Activated T-helper 2 cell treated with anti-CD3 and anti-CD28 coated beads, Interferon-gamma antibody, Interleukin-2, Interleukin-4, amounts not matched to agents 10 μg/mL and 5 μg/mL and 100 μg/mL, durations not matched to agents 14 hours and 24 hours and 36 hours (primary cell): ENCODE data around the gene THRAP3. TPM values are rescaled to one million over a fixed set of nuclear protein-coding genes. Genes with fewer than 3 reads are reported as not detected.

Source experiments
- DNase-seq: peaks from one replicate; pipeline ENCODE4 v3.0.0; 2021; ENCODE audit warnings: low spot score
- H3K27ac Mint-ChIP-seq: one replicate; pipeline ENCODE4 v1.8.0; 2021; ENCODE audit warnings: mixed read lengths
- H3K27me3 Mint-ChIP-seq: one replicate; pipeline ENCODE4 v1.8.0; 2021; ENCODE audit warnings: low read depth, mixed read lengths
- H3K36me3 Mint-ChIP-seq: one replicate; pipeline ENCODE4 v1.8.0; 2021; ENCODE audit warnings: low read depth, mixed read lengths
- H3K4me1 Mint-ChIP-seq: one replicate; pipeline ENCODE4 v1.8.0; 2021; ENCODE audit warnings: low read depth, mixed read lengths
- H3K4me3 Mint-ChIP-seq: one replicate; pipeline ENCODE4 v1.8.0; 2021; ENCODE audit warnings: low read depth, mild to moderate bottlenecking, moderate library complexity, mixed read lengths
- H3K9me3 Mint-ChIP-seq: one replicate; pipeline ENCODE4 v1.8.0; 2021; ENCODE audit warnings: mixed read lengths
- intact Hi-C: fragments of 100-400 bp; cut with micrococcal nuclease; formaldehyde crosslinking; loops from one replicate; pipeline ENCODE4 v1.15.1; 2023
- total RNA-seq: library from RNA; stranded (reverse); gene quantifications from 2 replicates; pipeline ENCODE4 v1.2.3, GENCODE V29; 2022

THRAP3 gene
- total RNA-seq, 1 donor from 2014 or later, result 164 TPM

DNA sequence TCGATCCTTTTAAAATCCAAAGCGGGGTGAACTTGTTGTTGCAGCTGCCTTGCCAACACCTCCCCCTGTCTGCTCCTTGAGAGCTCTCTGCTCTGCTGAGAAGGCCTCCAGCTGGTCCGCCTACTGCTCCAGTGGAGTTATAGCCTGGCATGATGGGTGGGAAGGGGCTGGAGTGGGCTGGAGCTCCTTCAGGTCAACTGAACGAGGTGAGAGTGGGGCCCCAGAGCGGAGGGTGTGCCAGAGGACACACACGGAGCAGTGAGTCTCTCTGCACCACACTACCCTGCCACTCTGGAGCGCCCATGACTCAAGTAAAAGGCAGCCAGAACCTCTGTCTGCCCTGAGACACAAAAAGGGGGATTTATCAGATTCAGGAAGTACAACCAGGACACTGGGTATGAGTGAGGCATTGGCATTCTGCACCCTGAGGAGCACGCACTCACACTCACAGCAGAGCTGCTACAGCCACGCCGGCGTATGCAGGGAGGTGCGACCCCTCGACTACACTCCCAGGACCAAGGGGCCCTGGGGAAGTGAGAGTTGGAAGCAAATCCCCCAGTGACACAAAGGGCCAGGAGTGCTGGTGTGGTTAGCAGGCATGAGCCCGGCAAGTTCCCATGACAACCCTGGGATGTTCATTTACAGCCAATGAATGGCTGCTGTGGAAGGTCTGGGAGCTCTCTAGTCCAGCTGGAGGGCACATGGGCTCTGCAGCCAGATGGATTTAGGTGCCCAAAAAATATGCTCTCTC is 127.2 kb downstream of the THRAP3 start:
- peaks cover 32% of the 10 kb centered on the region for H3K36me3 Mint-ChIP-seq
- no peak overlapping the region for H3K4me3 Mint-ChIP-seq
- H3K4me1 Mint-ChIP-seq, result peaks cover 10% of the 10 kb centered on the region
- H3K27ac Mint-ChIP-seq, result no peak overlapping the region
- intact Hi-C loops, result no loop called here
- H3K27me3 Mint-ChIP-seq, result no peaks in the 10 kb centered on the region
- H3K9me3 Mint-ChIP-seq, result no peaks in the 10 kb centered on the region
- DNase-seq, result no peak

DNA sequence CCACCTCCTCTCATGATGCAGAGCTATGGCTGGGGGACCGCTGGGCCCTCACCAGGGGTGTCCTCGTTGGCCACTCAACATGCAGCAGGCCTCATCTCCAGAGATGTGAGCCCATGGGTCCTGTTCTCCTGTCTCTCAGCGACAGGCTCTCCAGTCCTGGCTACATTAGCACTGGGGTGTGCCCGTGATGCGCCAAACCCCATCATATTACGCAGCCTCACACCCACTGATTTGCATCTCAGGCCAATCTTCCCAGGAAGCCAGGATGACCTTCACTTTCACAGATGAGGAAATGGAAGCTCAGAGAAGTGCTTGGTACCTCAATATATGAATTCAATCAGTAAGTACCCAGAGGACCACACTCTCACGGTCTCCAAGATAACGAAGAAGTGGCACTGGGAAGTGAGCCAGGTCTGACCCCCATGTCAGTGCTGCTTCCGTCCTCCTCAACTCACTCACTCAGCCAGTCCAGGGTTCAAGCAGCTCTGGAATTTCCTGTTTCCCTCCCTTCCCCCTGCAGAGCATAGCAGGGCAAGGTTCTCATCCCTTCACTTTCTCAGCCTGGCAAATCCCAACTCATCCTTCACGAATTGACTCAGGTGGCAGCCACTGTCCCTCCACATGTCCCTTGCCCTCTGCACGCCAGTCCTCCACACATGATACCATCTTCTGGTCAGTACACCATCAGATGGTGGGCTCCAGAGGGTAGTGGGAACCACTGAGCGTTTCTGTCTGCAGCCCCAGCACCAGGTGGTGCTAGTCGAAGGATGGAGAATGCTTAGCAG is 128.1 kb downstream of the THRAP3 start:
- DNase-seq, result no peak
- H3K9me3 Mint-ChIP-seq, result no peaks in the 10 kb centered on the region
- peaks cover 10% of the 10 kb centered on the region for H3K4me1 Mint-ChIP-seq
- no peak overlapping the region for H3K4me3 Mint-ChIP-seq
- intact Hi-C loops, result no loop called here
- H3K27ac Mint-ChIP-seq, result peak overlapping the region; percentile 5
- peaks cover 32% of the 10 kb centered on the region for H3K36me3 Mint-ChIP-seq
- no peaks in the 10 kb centered on the region for H3K27me3 Mint-ChIP-seq

DNA sequence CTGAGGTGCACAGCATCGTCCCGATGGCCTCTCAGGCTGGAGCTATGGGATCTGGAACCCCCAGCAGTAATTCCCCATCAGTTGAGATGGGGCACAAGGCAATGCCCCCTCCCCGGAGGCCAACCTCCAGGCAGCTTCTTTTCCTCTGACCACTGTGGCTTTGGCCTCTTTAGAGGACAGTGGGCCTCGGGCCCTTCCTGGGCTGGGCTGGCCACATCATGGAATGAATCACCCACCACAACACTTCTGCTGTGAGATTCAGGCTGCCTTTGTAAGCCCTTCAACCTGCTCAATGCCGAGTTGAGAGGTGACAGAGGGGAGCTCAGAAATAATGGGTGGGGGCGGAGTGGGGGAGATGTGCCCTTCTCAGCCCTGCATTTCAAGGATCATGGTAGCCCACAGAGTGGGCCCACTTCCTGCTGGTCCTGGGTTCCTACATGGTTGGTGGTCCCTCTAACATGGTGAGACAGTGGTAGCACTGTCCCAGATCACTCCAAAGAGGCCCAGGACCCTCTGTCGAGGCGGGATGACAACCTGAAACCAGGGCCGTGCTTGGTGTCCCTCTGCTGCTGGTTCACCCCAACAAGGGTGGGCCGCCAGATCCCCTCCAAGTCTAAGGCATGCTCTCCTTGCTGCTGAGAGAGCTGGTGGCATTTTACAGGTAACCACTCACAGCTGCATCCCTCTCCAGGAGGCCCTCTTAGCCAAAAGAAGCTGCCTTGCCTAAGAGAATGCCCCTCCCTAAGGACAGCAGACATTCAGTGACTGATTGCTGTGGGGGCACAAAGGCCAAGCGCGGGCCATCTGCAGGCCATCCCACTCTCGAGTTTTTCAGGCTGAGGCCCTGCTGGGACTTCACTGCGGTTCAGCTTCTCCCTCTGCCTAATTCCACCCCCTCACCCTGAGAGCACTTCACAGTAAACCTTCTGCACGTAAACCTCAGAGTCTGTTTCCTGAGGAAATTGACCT is 129.0 kb downstream of the THRAP3 start:
- H3K27ac Mint-ChIP-seq, result no peak overlapping the region
- peaks cover 10% of the 10 kb centered on the region for H3K4me1 Mint-ChIP-seq
- H3K27me3 Mint-ChIP-seq, result no peaks in the 10 kb centered on the region
- no peak for DNase-seq
- no peak overlapping the region for H3K4me3 Mint-ChIP-seq
- no peaks in the 10 kb centered on the region for H3K9me3 Mint-ChIP-seq
- intact Hi-C loops, result no loop called here
- peaks cover 31% of the 10 kb centered on the region for H3K36me3 Mint-ChIP-seq

DNA sequence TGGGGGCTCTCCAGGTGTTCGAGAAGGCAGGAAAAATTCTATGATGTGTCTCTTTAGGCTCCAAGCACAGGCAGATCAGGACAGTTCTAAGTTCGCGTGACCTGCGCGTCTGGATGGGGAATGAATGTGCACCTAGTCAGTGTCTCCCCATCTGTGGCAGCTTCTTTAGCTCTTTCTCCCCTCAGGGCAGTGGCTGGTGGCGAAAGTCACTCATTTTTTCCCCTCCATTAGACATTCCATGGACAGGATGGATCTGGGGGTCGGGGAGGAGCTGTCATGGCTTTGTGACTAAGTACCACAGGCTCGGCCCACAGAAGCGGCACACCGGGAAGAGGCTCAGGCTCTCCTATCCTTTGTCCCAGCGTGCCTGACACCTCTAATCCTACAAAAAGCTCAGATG is 130.2 kb downstream of the THRAP3 start:
- peaks cover 38% of the 10 kb centered on the region for H3K36me3 Mint-ChIP-seq
- DNase-seq, result no peak
- peaks cover 9% of the 10 kb centered on the region for H3K4me1 Mint-ChIP-seq
- H3K4me3 Mint-ChIP-seq, result no peak overlapping the region
- no peaks in the 10 kb centered on the region for H3K27me3 Mint-ChIP-seq
- intact Hi-C loops, result no loop called here
- H3K27ac Mint-ChIP-seq, result no peak overlapping the region
- H3K9me3 Mint-ChIP-seq, result no peaks in the 10 kb centered on the region

Other genes with a start within 250 kb of the THRAP3 start
- 0.18 and 0.21 TPM in 2 replicates for gene TEKT2, start 140.3 kb upstream of the THRAP3 start, total RNA-seq
- 33.6 and 35.3 TPM in 2 replicates for gene ADPRS, start 135.6 kb upstream of the THRAP3 start, total RNA-seq
- not detected in 2 replicates for gene COL8A2, start 99.2 kb upstream of the THRAP3 start, total RNA-seq
- 68.4 and 71.5 TPM in 2 replicates for gene TRAPPC3, start 75.0 kb upstream of the THRAP3 start, total RNA-seq
- gene MAP7D1, start 68.3 kb upstream of the THRAP3 start, total RNA-seq, result 162 and 172 TPM in 2 replicates
- gene SH3D21, start 81.9 kb downstream of the THRAP3 start, total RNA-seq, result 19.0 and 20.4 TPM in 2 replicates
- gene EVA1B, start 99.2 kb downstream of the THRAP3 start, total RNA-seq, result 10.7 and 11.0 TPM in 2 replicates
- 41.3 and 42.4 TPM in 2 replicates for gene STK40, start 161.5 kb downstream of the THRAP3 start, total RNA-seq
- gene LSM10, start 173.5 kb downstream of the THRAP3 start, total RNA-seq, result 48.4 and 55.3 TPM in 2 replicates
- gene OSCP1, start 226.0 kb downstream of the THRAP3 start, total RNA-seq, result 0.59 and 1.2 TPM in 2 replicates
- gene MRPS15, start 239.9 kb downstream of the THRAP3 start, total RNA-seq, result 117 and 123 TPM in 2 replicates